Measurements from ENCODE around the gene ZNF532. TPM values are rescaled to one million over a fixed set of nuclear protein-coding genes. Genes with fewer than 3 reads are reported as not detected.

The ZNF532 gene
- total and polyA plus RNA-seq, 9 of the 15 experiments (the other 6 are each of a cell fraction or from before 2014, with no cell fraction given), result 0.42 TPM; not detected in 8

- POLR2A ChIA-PET, result no interaction called here
- ATAC-seq (no peak), DNase-seq (ENCODE audit: extremely low read depth in 1 of 4, low spot score in 3 of 4) (no peak), FAIRE-seq (no peak)
- no peaks in the 10 kb centered on the region for H3K79me2 ChIP-seq (ENCODE audit: control insufficient read depth, insufficient read depth, low read length)
- H3K4me2 ChIP-seq (ENCODE audit: insufficient read depth, low read length), result no peak overlapping the region
- CTCF ChIA-PET (ENCODE audit: low intra/inter-chr PET ratio), result no interaction called here
- H4K20me1 ChIP-seq (replicated peaks; ENCODE audit: control insufficient read depth, insufficient read depth, low read length), result no peaks in the 10 kb centered on the region
- H3K9me3 ChIP-seq (replicated peaks; ENCODE audit: control insufficient read depth, insufficient read depth, low read depth, low read length), result no peaks in the 10 kb centered on the region
- no TSS peak for BruUV-seq (replicated peaks)
- intact Hi-C loops (cut with micrococcal nuclease), result no loop called here
- in situ Hi-C loops (cut with MboI), result no loop called here
- no peak overlapping the region for H3K27ac ChIP-seq (ENCODE audit: extremely low read depth, low read depth, low read length)
- 0% methylated on average over 5 of the region's 5 CpGs for WGBS (ENCODE audit: insufficient coverage, low coverage, missing lambda C conversion rate)
- H3K4me3 ChIP-seq, result no peak overlapping the region
- no peaks in the 10 kb centered on the region for H3K9me1 ChIP-seq (ENCODE audit: control insufficient read depth, insufficient read depth, low read length)
- no peaks in the 10 kb centered on the region for H3K4me1 ChIP-seq (replicated peaks in 1 of 2; ENCODE audit: control insufficient read depth in 2 of 2, insufficient read depth in 2 of 2, low read length in 2 of 2)
- TF ChIP-seq ZZZ3 (IDR thresholded peaks at IDR 0.05) (no peak), ZNF766 (CRISPR knock-in tag; conservative IDR thresholded peaks at IDR 0.05) (no peak), CC2D1A (IDR thresholded peaks at IDR 0.05) (no peak), YBX1 (IDR thresholded peaks at IDR 0.05) (no peak), DNMT1 (IDR thresholded peaks at IDR 0.05) (no peak)
- H2AFZ ChIP-seq (ENCODE audit: low read depth, low read length), result no peak overlapping the region
- peaks cover 0 to 9% of the 10 kb centered on the region in 2 experiments; a peak in 3 of 5 replicates for H3K27me3 ChIP-seq (ENCODE audit: control insufficient read depth in 2 of 2, insufficient read depth in 2 of 2, low read length in 2 of 2)
- H3K36me3 ChIP-seq (ENCODE audit: control insufficient read depth, insufficient read depth, low read length), result no peaks in the 10 kb centered on the region
- no peak overlapping the region for H3K9ac ChIP-seq (ENCODE audit: insufficient read depth in 1 of 2, low read depth in 2 of 2, low read length in 2 of 2)
These were observed 12.8 kb upstream of the ZNF532 start for GRCh38 chr18:58851856-58852255.

GRCh38 chr18:58852629-58853028 lies 12.0 kb upstream of the ZNF532 start:
- no peaks in the 10 kb centered on the region for H3K9me1 ChIP-seq (ENCODE audit: control insufficient read depth, insufficient read depth, low read length)
- H3K27me3 ChIP-seq (ENCODE audit: control insufficient read depth in 2 of 2, insufficient read depth in 2 of 2, low read length in 2 of 2), result peaks cover 0 to 1% of the 10 kb centered on the region in 2 experiments; a peak in 3 of 5 replicates
- intact Hi-C loops (cut with micrococcal nuclease) (no loop called here), in situ Hi-C loops (cut with MboI) (no loop called here)
- no peak for DNase-seq (ENCODE audit: extremely low read depth in 1 of 4, low spot score in 3 of 4)
- CTCF ChIA-PET (ENCODE audit: low intra/inter-chr PET ratio), result no interaction called here
- 6% methylated on average over 4 of the region's 4 CpGs for WGBS (ENCODE audit: insufficient coverage, low coverage, missing lambda C conversion rate)
- H3K79me2 ChIP-seq (ENCODE audit: control insufficient read depth, insufficient read depth, low read length), result no peaks in the 10 kb centered on the region
- no peaks in the 10 kb centered on the region for H3K4me1 ChIP-seq (replicated peaks in 1 of 2; ENCODE audit: control insufficient read depth in 2 of 2, insufficient read depth in 2 of 2, low read length in 2 of 2)
- no peaks in the 10 kb centered on the region for H4K20me1 ChIP-seq (replicated peaks; ENCODE audit: control insufficient read depth, insufficient read depth, low read length)
- H3K4me2 ChIP-seq (ENCODE audit: insufficient read depth, low read length), result no peak overlapping the region
- FAIRE-seq, result no peak
- H3K27ac ChIP-seq (ENCODE audit: extremely low read depth, low read depth, low read length), result no peak overlapping the region
- H3K9ac ChIP-seq (ENCODE audit: insufficient read depth in 1 of 2, low read depth in 2 of 2, low read length in 2 of 2), result no peak overlapping the region
- POLR2A ChIA-PET, result no interaction called here
- no peak overlapping the region for H2AFZ ChIP-seq (ENCODE audit: low read depth, low read length)
- no peaks in the 10 kb centered on the region for H3K9me3 ChIP-seq (replicated peaks; ENCODE audit: control insufficient read depth, insufficient read depth, low read depth, low read length)
- BruUV-seq (replicated peaks), result no TSS peak
- no peak overlapping the region for H3K4me3 ChIP-seq
- ATAC-seq, result no peak
- H3K36me3 ChIP-seq (ENCODE audit: control insufficient read depth, insufficient read depth, low read length), result no peaks in the 10 kb centered on the region
- TF ChIP-seq MYNN (IDR thresholded peaks at IDR 0.05), result no peak
- no peak for TF ChIP-seq MYNN (CRISPR knock-in tag; IDR thresholded peaks at IDR 0.05)
- no peak for TF ChIP-seq RBM22 (IDR thresholded peaks at IDR 0.05; ENCODE audit: low read depth, low read length, poor library complexity, severe bottlenecking)
- TF ChIP-seq, protein P1, sequence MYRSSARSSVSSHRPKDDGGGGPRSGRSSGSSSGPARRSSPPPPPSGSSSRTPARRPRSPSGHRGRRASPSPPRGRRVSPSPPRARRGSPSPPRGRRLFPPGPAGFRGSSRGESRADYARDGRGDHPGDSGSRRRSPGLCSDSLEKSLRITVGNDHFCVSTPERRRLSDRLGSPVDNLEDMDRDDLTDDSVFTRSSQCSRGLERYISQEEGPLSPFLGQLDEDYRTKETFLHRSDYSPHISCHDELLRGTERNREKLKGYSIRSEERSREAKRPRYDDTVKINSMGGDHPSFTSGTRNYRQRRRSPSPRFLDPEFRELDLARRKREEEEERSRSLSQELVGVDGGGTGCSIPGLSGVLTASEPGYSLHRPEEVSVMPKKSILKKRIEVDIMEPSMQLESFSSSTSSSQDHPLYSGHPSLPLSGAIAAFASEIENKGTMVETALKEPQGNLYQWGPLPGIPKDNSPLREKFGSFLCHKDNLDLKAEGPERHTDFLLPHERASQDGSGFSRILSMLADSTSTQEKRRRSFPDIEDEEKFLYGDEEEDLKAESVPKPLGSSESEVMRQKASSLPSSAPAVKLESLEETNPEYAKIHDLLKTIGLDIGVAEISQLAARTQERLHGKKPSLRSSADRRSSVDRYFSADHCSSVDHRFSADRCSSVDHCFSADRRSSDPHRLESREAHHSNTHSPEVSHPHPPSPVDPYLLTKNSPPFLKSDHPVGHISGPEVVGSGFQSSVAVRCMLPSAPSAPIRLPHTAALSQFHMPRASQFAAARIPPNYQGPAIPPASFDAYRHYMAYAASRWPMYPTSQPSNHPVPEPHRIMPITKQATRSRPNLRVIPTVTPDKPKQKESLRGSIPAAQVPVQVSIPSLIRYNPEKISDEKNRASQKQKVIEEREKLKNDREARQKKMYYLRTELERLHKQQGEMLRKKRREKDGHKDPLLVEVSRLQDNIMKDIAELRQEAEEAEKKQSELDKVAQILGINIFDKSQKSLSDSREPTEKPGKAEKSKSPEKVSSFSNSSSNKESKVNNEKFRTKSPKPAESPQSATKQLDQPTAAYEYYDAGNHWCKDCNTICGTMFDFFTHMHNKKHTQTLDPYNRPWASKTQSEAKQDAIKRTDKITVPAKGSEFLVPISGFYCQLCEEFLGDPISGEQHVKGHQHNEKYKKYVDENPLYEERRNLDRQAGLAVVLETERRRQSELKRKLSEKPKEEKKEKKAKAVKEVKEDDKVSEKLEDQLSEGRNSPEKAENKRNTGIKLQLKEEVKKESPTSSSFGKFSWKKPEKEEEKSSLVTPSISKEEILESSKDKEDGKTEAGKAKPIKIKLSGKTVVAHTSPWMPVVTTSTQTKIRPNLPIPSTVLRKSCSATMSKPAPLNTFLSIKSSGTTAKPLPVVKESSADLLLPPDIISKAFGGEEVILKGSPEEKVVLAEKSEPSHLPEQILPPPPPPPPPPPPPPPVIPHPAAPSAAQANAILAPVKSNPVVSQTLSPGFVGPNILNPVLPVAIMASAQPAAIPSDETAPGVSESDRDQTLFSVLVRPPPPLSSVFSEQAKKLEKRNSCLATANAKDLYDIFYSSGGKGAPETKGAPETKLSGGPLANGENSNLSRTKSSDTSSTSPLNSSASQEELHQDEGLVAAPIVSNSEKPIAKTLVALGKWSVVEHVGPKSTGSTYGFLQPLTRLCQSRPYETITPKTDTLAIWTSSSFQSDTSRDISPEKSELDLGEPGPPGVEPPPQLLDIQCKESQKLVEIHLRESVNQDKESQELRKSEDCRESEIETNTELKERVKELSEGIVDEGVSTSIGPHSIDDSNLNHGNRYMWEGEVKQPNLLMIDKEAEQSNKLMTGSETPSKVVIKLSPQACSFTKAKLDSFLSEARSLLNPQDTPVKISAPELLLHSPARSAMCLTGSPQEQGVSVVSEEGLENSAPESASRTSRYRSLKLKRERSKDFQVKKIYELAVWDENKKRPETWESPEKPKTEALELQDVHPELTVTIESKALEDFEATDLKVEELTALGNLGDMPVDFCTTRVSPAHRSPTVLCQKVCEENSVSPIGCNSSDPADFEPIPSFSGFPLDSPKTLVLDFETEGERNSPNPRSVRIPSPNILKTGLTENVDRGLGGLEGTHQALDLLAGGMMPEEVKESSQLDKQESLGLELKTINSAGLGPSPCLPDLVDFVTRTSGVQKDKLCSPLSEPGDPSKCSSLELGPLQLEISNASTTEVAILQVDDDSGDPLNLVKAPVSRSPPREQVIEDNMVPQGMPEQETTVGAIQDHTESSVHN (IDR thresholded peaks at IDR 0.05; ENCODE audit: borderline replicate concordance in 1 of 2, low read depth in 1 of 2), result no peak
